ENCODE results near the gene IRF2BP2.

The IRF2BP2 gene

GRCh38 chr1:234610666-234611224, 767 bp upstream of the IRF2BP2 start (continued):
- TF ChIP-seq ZBTB1 (tag by site-specific recombination; IDR thresholded peaks at IDR 0.05) (no peak), ZNF174 (tag by site-specific recombination; IDR thresholded peaks at IDR 0.05) (no peak), KLF1 (tag by site-specific recombination; IDR thresholded peaks at IDR 0.05) (no peak), GLIS2 (tag by site-specific recombination; IDR thresholded peaks at IDR 0.05) (peak; percentile 81; the same call in 1 of the 2 replicates), ZNF223 (tag by site-specific recombination; IDR thresholded peaks at IDR 0.05) (no peak), ZNF571 (tag by site-specific recombination; IDR thresholded peaks at IDR 0.05) (no peak), ZNF621 (tag by site-specific recombination; IDR thresholded peaks at IDR 0.05) (no peak), SP2 (tag by site-specific recombination; IDR thresholded peaks at IDR 0.05) (peak; percentile 72), PBX3 (CRISPR knock-in tag; IDR thresholded peaks at IDR 0.05) (peak; percentile 85), ZNF623 (tag by site-specific recombination; IDR thresholded peaks at IDR 0.05) (peak; percentile 5; the same call in 1 of the 2 replicates), ZXDB (tag by site-specific recombination; IDR thresholded peaks at IDR 0.05) (peak; percentile 68; the same call in 1 of the 2 replicates), ZBTB48 (tag by site-specific recombination; IDR thresholded peaks at IDR 0.05) (peak; percentile 91), BCL11A (tag by site-specific recombination; IDR thresholded peaks at IDR 0.05; ENCODE audit: low read depth) (no peak), ZNF561 (tag by site-specific recombination; IDR thresholded peaks at IDR 0.05; ENCODE audit: borderline replicate concordance) (peak; percentile 87), ZNF2 (tag by site-specific recombination; IDR thresholded peaks at IDR 0.05) (0 out of 2 replicates have a peak, but pooled peaks have one; percentile 79), ZNF544 (tag by site-specific recombination; IDR thresholded peaks at IDR 0.05) (no peak), EGR2 (tag by site-specific recombination; IDR thresholded peaks at IDR 0.05; ENCODE audit: low read depth) (peak; percentile 74; the same call in 1 of the 2 replicates), ZNF791 (tag by site-specific recombination; IDR thresholded peaks at IDR 0.05) (no peak), PRDM1 (tag by site-specific recombination; IDR thresholded peaks at IDR 0.05) (0 out of 2 replicates have a peak, but pooled peaks have one; percentile 5), ZNF658 (tag by site-specific recombination; IDR thresholded peaks at IDR 0.05) (no peak)
- TF ChIP-seq, protein P1, sequence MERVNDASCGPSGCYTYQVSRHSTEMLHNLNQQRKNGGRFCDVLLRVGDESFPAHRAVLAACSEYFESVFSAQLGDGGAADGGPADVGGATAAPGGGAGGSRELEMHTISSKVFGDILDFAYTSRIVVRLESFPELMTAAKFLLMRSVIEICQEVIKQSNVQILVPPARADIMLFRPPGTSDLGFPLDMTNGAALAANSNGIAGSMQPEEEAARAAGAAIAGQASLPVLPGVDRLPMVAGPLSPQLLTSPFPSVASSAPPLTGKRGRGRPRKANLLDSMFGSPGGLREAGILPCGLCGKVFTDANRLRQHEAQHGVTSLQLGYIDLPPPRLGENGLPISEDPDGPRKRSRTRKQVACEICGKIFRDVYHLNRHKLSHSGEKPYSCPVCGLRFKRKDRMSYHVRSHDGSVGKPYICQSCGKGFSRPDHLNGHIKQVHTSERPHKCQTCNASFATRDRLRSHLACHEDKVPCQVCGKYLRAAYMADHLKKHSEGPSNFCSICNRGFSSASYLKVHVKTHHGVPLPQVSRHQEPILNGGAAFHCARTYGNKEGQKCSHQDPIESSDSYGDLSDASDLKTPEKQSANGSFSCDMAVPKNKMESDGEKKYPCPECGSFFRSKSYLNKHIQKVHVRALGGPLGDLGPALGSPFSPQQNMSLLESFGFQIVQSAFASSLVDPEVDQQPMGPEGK (tag by site-specific recombination; IDR thresholded peaks at IDR 0.05): 0 out of 2 replicates have a peak, but pooled peaks have one; percentile 38
- TF ChIP-seq, protein P2, sequence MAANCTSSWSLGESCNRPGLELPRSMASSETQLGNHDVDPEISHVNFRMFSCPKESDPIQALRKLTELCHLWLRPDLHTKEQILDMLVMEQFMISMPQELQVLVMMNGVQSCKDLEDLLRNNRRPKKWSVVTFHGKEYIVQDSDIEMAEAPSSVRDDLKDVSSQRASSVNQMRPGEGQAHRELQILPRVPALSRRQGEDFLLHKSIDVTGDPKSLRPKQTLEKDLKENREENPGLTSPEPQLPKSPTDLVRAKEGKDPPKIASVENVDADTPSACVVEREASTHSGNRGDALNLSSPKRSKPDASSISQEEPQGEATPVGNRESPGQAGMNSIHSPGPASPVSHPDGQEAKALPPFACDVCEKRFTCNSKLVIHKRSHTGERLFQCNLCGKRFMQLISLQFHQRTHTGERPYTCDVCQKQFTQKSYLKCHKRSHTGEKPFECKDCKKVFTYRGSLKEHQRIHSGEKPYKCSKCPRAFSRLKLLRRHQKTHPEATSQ (tag by site-specific recombination; IDR thresholded peaks at IDR 0.05): no peak

- H3K4me3 ChIP-seq (ENCODE audit: low read depth, low read length): peak overlapping the region; percentile 88
- POLR2A ChIA-PET: interaction anchor here (0.7 to 6.7 kb wide), 18 partner anchors 8 to 474 kb away, joined by 3 to 135 read pairs (median 6); no protein-coding TSS in a partner anchor
- H3K27ac ChIP-seq (ENCODE audit: extremely low read depth, low read depth, low read length): peak overlapping the region; percentile 99
- no peaks in the 10 kb centered on the region for H3K9me3 ChIP-seq (ENCODE audit: control insufficient read depth, insufficient read depth, low read depth, low read length)
- CTCF ChIA-PET: interaction anchor here (1.0 to 1.2 kb wide), 3 partner anchors 9 to 111 kb away, joined by 3 to 5 read pairs (median 3); no protein-coding TSS in a partner anchor
- H3K4me1 ChIP-seq (ENCODE audit: control insufficient read depth, insufficient read depth, low read length): peaks cover 26% of the 10 kb centered on the region
- H3K36me3 ChIP-seq (ENCODE audit: control insufficient read depth in 2 of 2, insufficient read depth in 1 of 2, low read length in 2 of 2): peaks cover 10 to 39% of the 10 kb centered on the region in 2 experiments
- TF ChIP-seq GLIS2 (tag by site-specific recombination; IDR thresholded peaks at IDR 0.05) (no peak), ZNF184 (tag by site-specific recombination; IDR thresholded peaks at IDR 0.05) (no peak), ZFP69B (tag by site-specific recombination; IDR thresholded peaks at IDR 0.05) (no peak), KLF8 (tag by site-specific recombination; IDR thresholded peaks at IDR 0.05) (no peak), ZNF169 (tag by site-specific recombination; IDR thresholded peaks at IDR 0.05) (no peak), ZNF76 (tag by site-specific recombination; IDR thresholded peaks at IDR 0.05; ENCODE audit: borderline replicate concordance, low read depth) (no peak), ZNF624 (tag by site-specific recombination; IDR thresholded peaks at IDR 0.05) (no peak), ZIC2 (tag by site-specific recombination; IDR thresholded peaks at IDR 0.05) (no peak), ZNF19 (tag by site-specific recombination; IDR thresholded peaks at IDR 0.05; ENCODE audit: low read depth) (no peak), ZNF239 (tag by site-specific recombination; IDR thresholded peaks at IDR 0.05) (no peak), ZNF777 (tag by site-specific recombination; IDR thresholded peaks at IDR 0.05; ENCODE audit: borderline replicate concordance) (no peak), ZNF140 (tag by site-specific recombination; IDR thresholded peaks at IDR 0.05) (no peak)
- TF ChIP-seq, protein P2 (tag by site-specific recombination; IDR thresholded peaks at IDR 0.05): no peak
Measured at GRCh38 chr1:234609691-234610042, 311 bp downstream of the IRF2BP2 start.

Data from HEK293 (cell line).